Panc1 (cell line): Measurements from ENCODE around the gene PRPSAP2. TPM values are rescaled to one million over a fixed set of nuclear protein-coding genes. Genes with fewer than 3 reads are reported as not detected.

Experiments used
- ATAC-seq: fragments of 200-7000 bp; cut with Tn5 transposase; 2 replicates; pipeline ENCODE4 v1.9.1; 2020; ENCODE audit warnings: mild to moderate bottlenecking, moderate library complexity
- BruUV-seq: library from RNA; stranded (reverse); fragments of 400-500 nt; replicated peaks from 2 replicates; lab custom pipeline; 2021; lab: Mats Ljungman, UMichigan
- CTCF ChIA-PET: fragments of 300-600 bp; sonication (Branson Sonifier 250); formaldehyde crosslinking; loops from one replicate; lab custom pipeline; 2022; ENCODE audit warnings: antibody characterized with exemption; lab: Charles Lee
- POLR2A ChIA-PET: fragments of 300-600 bp; sonication (Branson Sonifier 250); formaldehyde crosslinking; loops from one replicate; lab custom pipeline; 2022; ENCODE audit warnings: antibody characterized with exemption; lab: Charles Lee
- DNase-seq: peaks from one replicate; pipeline ENCODE4 v3.0.0-alpha.2; 2010; ENCODE audit warnings: low read depth, low spot score
- H3K27ac ChIP-seq: 2 replicates; pipeline ENCODE4 v1.5.1; 2011; ENCODE audit warnings: mild to moderate bottlenecking, low read length, inconsistent platforms
- H3K27me3 ChIP-seq: fragments of 200-500 bp; sonication (Bioruptor generic); 2 replicates; pipeline ENCODE4 v1.6.0; 2014; ENCODE audit warnings: low read length, inconsistent platforms; ENCODE audit not compliant: control insufficient read depth, insufficient read depth
- H3K36me3 ChIP-seq: fragments of 200-500 bp; sonication (Bioruptor generic); 2 replicates; pipeline ENCODE4 v1.5.1; 2014; ENCODE audit warnings: inconsistent platforms, mild to moderate bottlenecking, low read length, moderate library complexity; ENCODE audit not compliant: control insufficient read depth, insufficient read depth
- H3K4me1 ChIP-seq: 2 replicates; pipeline ENCODE4 v1.5.1; 2011; ENCODE audit warnings: inconsistent platforms, mild to moderate bottlenecking, low read length, moderate library complexity; ENCODE audit not compliant: control insufficient read depth, insufficient read depth
- H3K4me3 ChIP-seq, 2 experiments: 2 replicates each; pipeline ENCODE4 v1.5.1; 2011 to 2012; ENCODE audit warnings: low read depth in 2 of 2, low read length in 2 of 2, mild to moderate bottlenecking in 2 of 2, inconsistent platforms in 1 of 2, moderate library complexity in 1 of 2
- H3K9me3 ChIP-seq: fragments of 200-500 bp; sonication (Bioruptor generic); 2 replicates; pipeline ENCODE4 v1.5.1; 2014; ENCODE audit warnings: low read depth, mild to moderate bottlenecking, inconsistent platforms, low read length, moderate library complexity; ENCODE audit not compliant: control insufficient read depth, insufficient read depth
- CTCF ChIP-seq: fragments of 450-650 bp; IDR thresholded peaks from 2 replicates; pipeline ENCODE4 v1.5.1; 2017; ENCODE audit warnings: mild to moderate bottlenecking
- POLR2AphosphoS5 ChIP-seq: IDR thresholded peaks from 2 replicates; pipeline ENCODE4 v1.6.1; 2012; ENCODE audit warnings: mild to moderate bottlenecking, low read depth, low read length, moderate library complexity
- REST ChIP-seq, 2 experiments: IDR thresholded peaks; 2 replicates each; pipeline ENCODE4 v1.6.1; 2011 to 2012; ENCODE audit warnings: low read depth in 2 of 2, control low read depth in 1 of 2, low read length in 1 of 2, mild to moderate bottlenecking in 1 of 2, moderate library complexity in 1 of 2; ENCODE audit not compliant: insufficient read depth in 1 of 2
- SIN3A ChIP-seq: IDR thresholded peaks from 2 replicates; pipeline ENCODE4 v1.6.1; 2012; ENCODE audit warnings: low read depth, mild to moderate bottlenecking, low read length, moderate library complexity, borderline replicate concordance; ENCODE audit not compliant: insufficient read depth
- TCF7L2 ChIP-seq: IDR thresholded peaks from 2 replicates; pipeline ENCODE4 v1.6.1; 2011; ENCODE audit warnings: mild to moderate bottlenecking, low read depth, low read length, inconsistent platforms
- in situ Hi-C: cut with HindIII; loops from 2 replicates; pipeline ENCODE4 v1.10.0; 2016; ENCODE audit warnings: low sequenced_read_pairs, low pct_unique_long_range_greater_than_20kb
- intact Hi-C: fragments of 100-400 bp; cut with micrococcal nuclease; formaldehyde crosslinking; loops from one replicate; pipeline ENCODE4 v1.10.0; 2022; ENCODE audit not compliant: unreplicated experiment
- total RNA-seq: library from RNA; stranded (reverse); gene quantifications from one replicate; pipeline ENCODE4 v1.2.1, GENCODE V29; 2021; ENCODE audit not compliant: unreplicated experiment

Gene PRPSAP2
- total RNA-seq, 1 experiment from 2014 or later, result 25.3 TPM

DNA sequence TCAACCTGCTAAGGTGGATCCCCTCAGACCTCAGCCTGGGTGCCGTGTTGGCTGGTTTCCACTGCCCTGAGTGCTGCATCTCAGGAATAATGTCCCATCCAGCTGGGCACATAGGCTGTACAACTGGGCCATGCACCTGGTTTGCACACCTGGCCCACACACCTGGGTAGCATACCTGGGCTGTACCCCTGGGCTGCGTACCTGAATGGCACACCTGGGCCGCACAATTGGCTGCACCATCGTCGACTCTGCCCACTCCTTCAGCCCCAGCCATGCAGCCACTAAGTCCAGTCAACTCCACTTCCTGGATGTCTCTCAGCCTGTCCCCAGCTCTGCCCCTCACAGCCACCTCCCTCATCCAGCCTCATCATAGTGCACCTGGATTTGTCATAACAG, 101.9 kb downstream of the PRPSAP2 start:
- ChIA-PET POLR2A (interaction anchor here (0.6 kb wide), 1 partner anchor 1380 kb away, joined by 3 read pairs; no protein-coding TSS in a partner anchor), CTCF (no interaction called here)
- no peak for TF ChIP-seq POLR2AphosphoS5
- no peak for TF ChIP-seq REST (IDR thresholded peaks at IDR 0.05; ENCODE audit: insufficient read depth in 1 of 2, low read depth in 2 of 2, low read length in 1 of 2)
- no peak for TF ChIP-seq TCF7L2
- TF ChIP-seq CTCF, result no peak
- Histone ChIP-seq H3K4me3 (no peak overlapping the region), H3K4me1 (peaks cover 4% of the 10 kb centered on the region; the same call in 1 of the 2 replicates), H3K27ac (no peak overlapping the region), H3K9me3 (no peaks in the 10 kb centered on the region), H3K36me3 (no peaks in the 10 kb centered on the region), H3K27me3 (no peaks in the 10 kb centered on the region)
- DNase-seq (no peak), ATAC-seq (no peak)
- intact Hi-C loops (no loop called here), in situ Hi-C loops (no loop called here)
- BruUV-seq, result no TSS peak

- POLR2A ChIA-PET, result no interaction called here
- 0 out of 2 replicates have a peak, but pooled peaks have one; percentile 3 for ATAC-seq
- Histone ChIP-seq H3K27me3 (no peaks in the 10 kb centered on the region), H3K4me1 (peaks cover 4% of the 10 kb centered on the region; the same call in 1 of the 2 replicates), H3K4me3 (no peak overlapping the region), H3K27ac (no peak overlapping the region; the same call in 1 of the 2 replicates), H3K36me3 (no peaks in the 10 kb centered on the region), H3K9me3 (no peaks in the 10 kb centered on the region)
- BruUV-seq, result no TSS peak
- in situ Hi-C loops (no loop called here), intact Hi-C loops (no loop called here)
- DNase-seq, result no peak
- CTCF ChIA-PET, result interaction anchor here (1.0 kb wide), 1 partner anchor 453 kb away, joined by 3 read pairs; no protein-coding TSS in a partner anchor
- TF ChIP-seq CTCF (no peak), SIN3A (no peak), POLR2AphosphoS5 (no peak), REST (IDR thresholded peaks at IDR 0.05; ENCODE audit: insufficient read depth in 1 of 2, low read depth in 2 of 2, low read length in 1 of 2) (no peak), TCF7L2 (no peak)
Observed at GRCh38 chr17:18960241-18960665, 102.3 kb downstream of the PRPSAP2 start.
